Calu3 (cell line): ENCODE results near the gene UGT1A1. TPM values are rescaled to one million over a fixed set of nuclear protein-coding genes. Genes with fewer than 3 reads are reported as not detected.

Experiments
- BruUV-seq: library from RNA; stranded (reverse); fragments of 400-500 nt; replicated peaks from 2 replicates; lab custom pipeline; 2021; lab: Mats Ljungman, UMichigan
- CTCF ChIA-PET: fragments of 300-600 bp; sonication (Branson Sonifier 250); formaldehyde crosslinking; loops from one replicate; lab custom pipeline; 2022; ENCODE audit warnings: antibody characterized with exemption; lab: Charles Lee
- DNase-seq: peaks from one replicate; pipeline ENCODE4 v3.0.0; 2022
- H3K27ac Mint-ChIP-seq: one replicate; pipeline ENCODE4 v1.8.0; 2022; ENCODE audit warnings: mixed read lengths; ENCODE audit not compliant: unreplicated experiment
- H3K27me3 Mint-ChIP-seq: one replicate; pipeline ENCODE4 v1.8.0; 2022; ENCODE audit warnings: mixed read lengths; ENCODE audit not compliant: unreplicated experiment
- H3K36me3 Mint-ChIP-seq: one replicate; pipeline ENCODE4 v1.8.0; 2022; ENCODE audit warnings: mild to moderate bottlenecking, moderate library complexity, mixed read lengths; ENCODE audit not compliant: insufficient read depth, unreplicated experiment
- H3K4me1 Mint-ChIP-seq: one replicate; pipeline ENCODE4 v1.8.0; 2022; ENCODE audit warnings: mild to moderate bottlenecking, low read depth, mixed read lengths; ENCODE audit not compliant: unreplicated experiment
- H3K4me3 Mint-ChIP-seq: one replicate; pipeline ENCODE4 v1.8.0; 2022; ENCODE audit warnings: mild to moderate bottlenecking, low read depth, moderate library complexity, mixed read lengths; ENCODE audit not compliant: unreplicated experiment
- H3K9me3 Mint-ChIP-seq: one replicate; pipeline ENCODE4 v1.8.0; 2022; ENCODE audit warnings: low read depth, mixed read lengths; ENCODE audit not compliant: unreplicated experiment
- CTCF ChIP-seq: fragments of 200-600 bp; IDR thresholded peaks from one replicate; pipeline ENCODE4 v1.8.0; 2022; ENCODE audit warnings: antibody characterized with exemption; ENCODE audit not compliant: unreplicated experiment
- intact Hi-C: fragments of 100-400 bp; cut with micrococcal nuclease; formaldehyde crosslinking; loops from one replicate; pipeline ENCODE4 v1.10.0; 2022; ENCODE audit not compliant: unreplicated experiment
- total RNA-seq: library from RNA; stranded (reverse); gene quantifications from 2 replicates; pipeline ENCODE4 v1.2.3, GENCODE V29; 2022

Gene UGT1A1
- total RNA-seq, 1 experiment from 2014 or later = 26.7 TPM

DNA sequence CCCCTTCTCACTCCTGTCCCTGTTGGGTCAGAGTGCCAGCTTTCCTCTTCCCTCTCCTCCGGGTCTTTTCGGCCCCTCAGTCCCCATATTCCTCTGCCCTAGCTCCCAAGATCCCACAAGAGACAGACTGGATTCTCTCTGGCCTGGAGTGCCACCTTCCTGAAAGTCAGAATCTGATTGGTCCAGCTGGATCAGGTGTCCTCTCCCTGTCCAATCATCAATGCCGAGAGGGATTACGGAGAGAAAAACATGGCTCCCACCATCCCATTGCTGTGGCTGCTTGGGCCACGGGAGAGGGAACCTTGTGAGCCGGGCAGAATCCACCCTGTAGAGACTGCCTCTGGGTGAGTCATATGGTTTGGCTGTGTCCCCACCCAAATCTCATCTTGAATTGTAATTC lies 15.3 kb downstream of the UGT1A1 start:
- Mint-ChIP-seq H3K4me1 (no peaks in the 10 kb centered on the region), H3K27me3 (no peaks in the 10 kb centered on the region), H3K4me3 (no peak overlapping the region), H3K36me3 (peaks cover 26% of the 10 kb centered on the region), H3K9me3 (peaks cover 6% of the 10 kb centered on the region), H3K27ac (peak overlapping the region; percentile 28)
- intact Hi-C loops = no loop called here
- no peak for TF ChIP-seq CTCF
- BruUV-seq = no TSS peak
- CTCF ChIA-PET = interaction anchor here (0.6 to 0.7 kb wide), 2 partner anchors 140 to 402 kb away, joined by 3 read pairs; no protein-coding TSS in a partner anchor
- no peak for DNase-seq

DNA sequence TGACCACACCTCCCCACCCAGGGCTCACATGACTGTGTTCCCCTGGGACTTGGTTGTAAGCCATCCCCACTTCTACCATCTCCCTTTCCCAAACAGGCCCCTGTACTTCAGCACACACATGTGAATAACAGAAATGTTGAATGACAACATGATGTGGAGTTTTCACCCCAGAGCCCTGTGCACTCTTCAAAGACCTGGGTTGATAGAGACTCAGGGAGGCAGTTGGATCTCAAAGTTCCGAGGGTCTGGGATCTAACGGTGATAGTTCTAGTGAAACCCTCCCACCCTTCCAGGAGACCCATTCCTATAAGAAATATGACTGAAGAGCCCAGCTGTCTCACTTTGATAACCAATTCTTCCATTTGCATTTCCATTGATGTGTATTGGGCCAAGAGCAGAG lies 18.0 kb downstream of the UGT1A1 start, which contains the start of gene MROH2A:
Gene MROH2A, plus strand, starts transcription at position 301 of the 400 bp plus-strand sequence. CDS start 1,029 bp downstream, outside the sequence.
- Mint-ChIP-seq H3K36me3 (peaks cover 21% of the 10 kb centered on the region), H3K9me3 (peaks cover 11% of the 10 kb centered on the region), H3K4me3 (no peak within 1 kb of the TSS), H3K27me3 (no peaks in the 10 kb centered on the region), H3K27ac (no peak within 1 kb of the TSS), H3K4me1 (no peaks in the 10 kb centered on the region)
- no peak for TF ChIP-seq CTCF
- BruUV-seq = TSS peak; percentile 2
- intact Hi-C loops = no loop called here
- CTCF ChIA-PET = no interaction called here
- no peak for DNase-seq

DNA sequence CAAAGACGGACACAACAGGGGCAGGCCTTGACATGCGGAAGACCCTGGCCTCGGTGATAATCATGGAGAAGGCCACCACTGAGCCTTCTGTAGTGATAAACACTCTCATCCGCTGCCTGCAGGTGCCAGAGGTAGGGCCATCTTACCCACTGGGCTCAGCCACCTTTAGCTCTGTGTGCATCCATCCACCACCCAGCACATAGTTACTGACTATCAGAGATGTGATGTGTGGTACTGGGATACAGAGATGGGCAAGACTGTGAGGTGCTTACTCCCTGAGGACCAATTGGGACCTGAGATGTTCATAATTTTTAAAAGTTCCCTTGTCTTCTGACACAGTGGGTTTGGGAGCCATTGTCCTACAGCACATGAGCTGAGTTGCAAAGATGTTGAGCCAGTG lies 19.7 kb downstream of the UGT1A1 start:
- Mint-ChIP-seq H3K4me3 (no peak overlapping the region), H3K36me3 (peaks cover 20% of the 10 kb centered on the region), H3K27me3 (no peaks in the 10 kb centered on the region), H3K4me1 (no peaks in the 10 kb centered on the region), H3K27ac (no peak overlapping the region), H3K9me3 (peaks cover 11% of the 10 kb centered on the region)
- CTCF ChIA-PET = no interaction called here
- no TSS peak for BruUV-seq
- no peak for DNase-seq
- intact Hi-C loops = no loop called here
- no peak for TF ChIP-seq CTCF

DNA sequence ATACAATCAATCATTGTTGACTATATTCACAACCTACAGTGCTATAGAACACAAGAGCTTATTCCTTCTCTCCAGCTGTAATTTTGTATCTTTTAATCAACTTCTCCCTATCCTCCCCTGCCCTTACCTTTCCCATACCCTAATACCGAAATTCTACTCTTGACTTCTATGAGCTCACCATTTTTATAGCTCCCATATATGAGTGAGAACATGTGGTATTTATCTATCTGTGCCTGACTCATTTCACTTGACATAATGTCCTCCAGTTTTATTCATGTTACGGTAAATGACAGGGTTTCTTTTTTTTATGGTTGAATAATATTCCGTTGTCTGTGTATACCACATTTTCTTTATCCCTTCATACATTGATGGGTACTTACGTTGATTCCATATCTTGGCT lies 20.7 kb downstream of the UGT1A1 start:
- Mint-ChIP-seq H3K4me1 (no peaks in the 10 kb centered on the region), H3K27me3 (no peaks in the 10 kb centered on the region), H3K36me3 (peaks cover 12% of the 10 kb centered on the region), H3K9me3 (peaks cover 8% of the 10 kb centered on the region), H3K4me3 (no peak overlapping the region), H3K27ac (no peak overlapping the region)
- BruUV-seq = no TSS peak
- no peak for DNase-seq
- intact Hi-C loops = no loop called here
- CTCF ChIA-PET = no interaction called here
- TF ChIP-seq CTCF = no peak
